Neural progenitor cell (in vitro differentiated cells): Measurements from ENCODE around the gene PTPRC. TPM values are rescaled to one million over a fixed set of nuclear protein-coding genes. Genes with fewer than 3 reads are reported as not detected.

ENCODE experiments used
- DNase-seq: peaks from one replicate; pipeline ENCODE4 v3.0.0-alpha.2; 2016; ENCODE audit warnings: low spot score
- H2AFZ ChIP-seq: fragments of 200-600 bp; sonication (generic); replicated peaks from 2 replicates; pipeline ENCODE4 v1.6.1; 2016; ENCODE audit warnings: antibody characterized with exemption
- H3F3A ChIP-seq: fragments of 200-600 bp; sonication (generic); 2 replicates; pipeline ENCODE4 v1.6.1; 2016; ENCODE audit warnings: antibody characterized with exemption, low read depth
- H3K27ac ChIP-seq: fragments of 200-600 bp; sonication (generic); 2 replicates; pipeline ENCODE4 v1.5.1; 2016; ENCODE audit warnings: mild to moderate bottlenecking
- H3K27me3 ChIP-seq: fragments of 200-600 bp; sonication (generic); 2 replicates; pipeline ENCODE4 v1.6.1; 2016; ENCODE audit warnings: mild to moderate bottlenecking, moderate library complexity
- H3K36me3 ChIP-seq: fragments of 200-600 bp; sonication (generic); 2 replicates; pipeline ENCODE4 v1.5.1; 2016
- H3K4me1 ChIP-seq: fragments of 200-600 bp; sonication (generic); 2 replicates; pipeline ENCODE4 v1.6.1; 2016; ENCODE audit warnings: mixed run types
- H3K4me2 ChIP-seq: fragments of 200-600 bp; sonication (generic); 2 replicates; pipeline ENCODE4 v1.6.1; 2016
- H3K4me3 ChIP-seq: fragments of 200-600 bp; sonication (generic); 2 replicates; pipeline ENCODE4 v1.5.1; 2016
- H3K79me2 ChIP-seq: fragments of 200-600 bp; sonication (generic); 2 replicates; pipeline ENCODE4 v1.6.1; 2016; ENCODE audit warnings: low read depth
- H3K9ac ChIP-seq: fragments of 200-600 bp; sonication (generic); 2 replicates; pipeline ENCODE4 v1.6.1; 2016
- H3K9me3 ChIP-seq: fragments of 200-600 bp; sonication (generic); 2 replicates; pipeline ENCODE4 v1.5.1; 2016; ENCODE audit warnings: low read depth
- H4K20me1 ChIP-seq: fragments of 200-600 bp; sonication (generic); 2 replicates; pipeline ENCODE4 v1.6.1; 2016; ENCODE audit warnings: low read depth
- H3K27ac Mint-ChIP-seq: 3 replicates; pipeline ENCODE4 v1.8.0; 2021; ENCODE audit warnings: mixed read lengths
- H3K27me3 Mint-ChIP-seq: 2 replicates; pipeline ENCODE4 v1.8.0; 2022; ENCODE audit warnings: low read depth, mild to moderate bottlenecking, inconsistent platforms, moderate library complexity, mixed read lengths; ENCODE audit not compliant: insufficient read depth
- H3K36me3 Mint-ChIP-seq: 3 replicates; pipeline ENCODE4 v1.8.0; 2021; ENCODE audit warnings: mixed read lengths
- H3K4me1 Mint-ChIP-seq: 3 replicates; pipeline ENCODE4 v1.8.0; 2021; ENCODE audit warnings: mixed read lengths
- H3K4me3 Mint-ChIP-seq: 3 replicates; pipeline ENCODE4 v1.8.0; 2021; ENCODE audit warnings: mild to moderate bottlenecking, moderate library complexity, mixed read lengths
- H3K9me3 Mint-ChIP-seq: 3 replicates; pipeline ENCODE4 v1.8.0; 2020; ENCODE audit warnings: mixed read lengths
- EZH2 ChIP-seq: fragments of 200-600 bp; sonication (generic); IDR thresholded peaks from 2 replicates; pipeline ENCODE4 v1.6.1; 2017; ENCODE audit warnings: antibody characterized with exemption, mild to moderate bottlenecking, moderate library complexity
- EZH2phosphoT487 ChIP-seq: fragments of 200-600 bp; sonication (generic); IDR thresholded peaks from 2 replicates; pipeline ENCODE4 v1.6.1; 2017; ENCODE audit warnings: antibody characterized with exemption
- total RNA-seq: library from RNA; depleted of rRNA; stranded (reverse); fragments of >200 nt; gene quantifications from 2 replicates; pipeline ENCODE4 v1.2.3, GENCODE V29; 2015; ENCODE audit warnings: low replicate concordance
- TF ChIP-seq, protein P1 (sequence below): fragments of 200-600 bp; sonication (generic); IDR thresholded peaks from 2 replicates; pipeline ENCODE4 v1.5.1; 2017; ENCODE audit warnings: antibody characterized with exemption, mild to moderate bottlenecking

Gene PTPRC
- total RNA-seq, 1 donor from 2014 or later = not detected

DNA sequence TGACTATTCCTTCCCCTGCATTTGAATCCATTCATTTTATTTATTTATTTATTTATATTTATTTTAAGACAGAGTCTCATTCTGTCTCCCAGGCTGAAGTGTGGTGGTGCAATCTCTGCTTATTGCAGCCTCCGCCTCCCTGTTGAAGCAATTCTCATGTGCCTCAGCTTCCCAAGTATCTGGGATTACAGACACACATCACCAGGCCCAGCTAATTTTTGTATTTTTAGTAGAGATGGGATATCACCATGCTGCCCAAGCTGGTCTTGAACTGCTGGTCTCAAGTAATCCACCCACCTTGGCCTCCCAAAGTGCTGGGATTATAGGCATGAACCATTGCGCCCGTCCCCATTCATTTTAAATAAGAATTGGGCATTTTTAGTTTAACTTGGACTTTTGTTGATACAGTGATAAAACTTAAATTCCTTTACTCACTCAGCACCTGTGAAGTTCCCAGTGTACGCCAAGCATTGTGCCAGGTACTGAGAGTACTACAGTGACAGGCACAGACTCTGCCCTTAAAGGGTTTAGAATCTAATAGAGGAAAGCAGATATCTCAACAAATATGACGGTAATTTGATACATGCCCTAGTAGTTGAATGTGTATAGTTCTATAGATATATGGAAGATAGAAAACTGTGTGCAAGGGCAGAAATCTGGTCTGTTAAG lies 90.5 kb downstream of the PTPRC start:
- no peak overlapping the region for H3K4me2 ChIP-seq

DNA sequence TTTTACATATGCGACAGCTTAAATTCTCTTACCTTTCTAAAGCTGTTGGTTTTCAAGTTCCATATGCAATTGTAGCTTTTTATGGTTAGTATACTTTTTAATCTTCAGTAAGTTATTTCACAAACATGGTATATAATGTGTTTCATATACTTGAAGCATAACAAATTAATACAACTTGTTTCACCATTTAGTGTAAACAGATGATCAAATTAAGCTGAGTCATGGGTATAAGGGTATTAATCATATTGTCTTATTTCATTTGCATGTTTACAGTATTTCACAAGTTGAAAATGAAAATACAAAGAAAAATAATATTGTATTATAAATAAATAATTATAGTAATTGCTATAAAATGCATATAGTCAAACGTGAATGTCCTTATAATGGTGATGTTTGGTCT lies 92.1 kb downstream of the PTPRC start:
- H3K4me3 ChIP-seq = no peak overlapping the region
- Mint-ChIP-seq H3K4me1 (no peaks in the 10 kb centered on the region), H3K36me3 (no peaks in the 10 kb centered on the region), H3K4me3 (no peak overlapping the region), H3K27ac (no peak overlapping the region), H3K9me3 (no peaks in the 10 kb centered on the region), H3K27me3 (no peaks in the 10 kb centered on the region)
- TF ChIP-seq EZH2phosphoT487 (no peak), EZH2 (no peak)
- TF ChIP-seq, protein P1, sequence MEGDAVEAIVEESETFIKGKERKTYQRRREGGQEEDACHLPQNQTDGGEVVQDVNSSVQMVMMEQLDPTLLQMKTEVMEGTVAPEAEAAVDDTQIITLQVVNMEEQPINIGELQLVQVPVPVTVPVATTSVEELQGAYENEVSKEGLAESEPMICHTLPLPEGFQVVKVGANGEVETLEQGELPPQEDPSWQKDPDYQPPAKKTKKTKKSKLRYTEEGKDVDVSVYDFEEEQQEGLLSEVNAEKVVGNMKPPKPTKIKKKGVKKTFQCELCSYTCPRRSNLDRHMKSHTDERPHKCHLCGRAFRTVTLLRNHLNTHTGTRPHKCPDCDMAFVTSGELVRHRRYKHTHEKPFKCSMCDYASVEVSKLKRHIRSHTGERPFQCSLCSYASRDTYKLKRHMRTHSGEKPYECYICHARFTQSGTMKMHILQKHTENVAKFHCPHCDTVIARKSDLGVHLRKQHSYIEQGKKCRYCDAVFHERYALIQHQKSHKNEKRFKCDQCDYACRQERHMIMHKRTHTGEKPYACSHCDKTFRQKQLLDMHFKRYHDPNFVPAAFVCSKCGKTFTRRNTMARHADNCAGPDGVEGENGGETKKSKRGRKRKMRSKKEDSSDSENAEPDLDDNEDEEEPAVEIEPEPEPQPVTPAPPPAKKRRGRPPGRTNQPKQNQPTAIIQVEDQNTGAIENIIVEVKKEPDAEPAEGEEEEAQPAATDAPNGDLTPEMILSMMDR = no peak
- H3K9ac ChIP-seq = no peak overlapping the region
- H2AFZ ChIP-seq = no peak overlapping the region
- no peaks in the 10 kb centered on the region for H3K27me3 ChIP-seq
- no peaks in the 10 kb centered on the region for H3F3A ChIP-seq
- DNase-seq = no peak
- no peaks in the 10 kb centered on the region for H4K20me1 ChIP-seq
- peaks cover 5% of the 10 kb centered on the region for H3K4me1 ChIP-seq
- no peaks in the 10 kb centered on the region for H3K79me2 ChIP-seq
- H3K4me2 ChIP-seq = no peak overlapping the region
- H3K27ac ChIP-seq = no peak overlapping the region
- no peaks in the 10 kb centered on the region for H3K9me3 ChIP-seq
- H3K36me3 ChIP-seq = no peaks in the 10 kb centered on the region

More for the DNA sequence above, 90.5 kb downstream of the PTPRC start:
- H3K27ac ChIP-seq = no peak overlapping the region
- no peak for DNase-seq
- H3K4me3 ChIP-seq = no peak overlapping the region
- no peaks in the 10 kb centered on the region for H3K9me3 Mint-ChIP-seq
- no peak overlapping the region for H3K9ac ChIP-seq
- H3K4me3 Mint-ChIP-seq = no peak overlapping the region
- H2AFZ ChIP-seq = no peak overlapping the region
- no peaks in the 10 kb centered on the region for H3K9me3 ChIP-seq
- H3K79me2 ChIP-seq = no peaks in the 10 kb centered on the region
- peaks cover 5% of the 10 kb centered on the region for H3K4me1 ChIP-seq
- H3K27ac Mint-ChIP-seq = no peak overlapping the region
- H3F3A ChIP-seq = no peaks in the 10 kb centered on the region
- H3K27me3 Mint-ChIP-seq = no peaks in the 10 kb centered on the region
- no peaks in the 10 kb centered on the region for H3K27me3 ChIP-seq
- no peaks in the 10 kb centered on the region for H3K36me3 Mint-ChIP-seq
- no peaks in the 10 kb centered on the region for H3K36me3 ChIP-seq
- H3K4me1 Mint-ChIP-seq = no peaks in the 10 kb centered on the region
- no peaks in the 10 kb centered on the region for H4K20me1 ChIP-seq
- TF ChIP-seq EZH2 = no peak
- TF ChIP-seq, protein P1 = no peak
- TF ChIP-seq EZH2phosphoT487 = no peak

DNA sequence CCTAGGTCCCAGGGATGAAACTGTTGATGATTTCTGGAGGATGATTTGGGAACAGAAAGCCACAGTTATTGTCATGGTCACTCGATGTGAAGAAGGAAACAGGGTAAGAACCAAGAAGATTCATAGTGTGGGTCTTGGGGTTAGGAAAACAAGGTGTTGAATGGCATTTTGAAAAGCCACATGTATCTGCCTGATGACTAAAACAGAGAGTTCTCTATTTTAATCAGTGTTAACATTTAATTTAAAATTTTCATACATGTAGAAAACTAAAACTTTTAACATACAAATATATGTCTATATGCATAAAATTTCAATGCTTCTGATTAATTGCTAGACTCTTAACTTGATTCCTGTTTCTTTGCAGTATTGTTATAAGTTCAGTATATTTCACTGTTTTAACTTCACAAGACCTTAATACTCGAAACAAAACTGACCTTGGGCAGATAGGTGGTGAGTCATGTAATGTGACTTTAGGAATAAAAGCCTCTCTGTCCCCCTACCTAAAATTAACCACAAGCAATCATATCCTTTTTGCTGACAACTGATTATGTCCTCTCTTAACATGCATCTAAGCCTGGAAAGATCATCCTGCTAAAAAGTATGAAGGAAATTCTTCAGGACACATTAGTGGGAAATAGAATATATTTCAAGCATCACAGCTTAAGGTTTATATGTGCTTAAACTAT lies 95.6 kb downstream of the PTPRC start:
- Mint-ChIP-seq H3K27me3 (no peaks in the 10 kb centered on the region), H3K4me3 (no peak overlapping the region), H3K9me3 (no peaks in the 10 kb centered on the region), H3K4me1 (no peaks in the 10 kb centered on the region), H3K36me3 (no peaks in the 10 kb centered on the region), H3K27ac (no peak overlapping the region)
- no peak for DNase-seq
- Histone ChIP-seq H3K79me2 (no peaks in the 10 kb centered on the region), H3K9me3 (no peaks in the 10 kb centered on the region), H3K4me2 (no peak overlapping the region), H4K20me1 (no peaks in the 10 kb centered on the region), H3K27me3 (no peaks in the 10 kb centered on the region), H3F3A (no peaks in the 10 kb centered on the region), H2AFZ (no peak overlapping the region), H3K4me3 (no peak overlapping the region), H3K36me3 (no peaks in the 10 kb centered on the region), H3K27ac (no peak overlapping the region), H3K4me1 (no peaks in the 10 kb centered on the region), H3K9ac (no peak overlapping the region)
- TF ChIP-seq EZH2 = no peak
- TF ChIP-seq EZH2phosphoT487 = no peak
- TF ChIP-seq, protein P1 = no peak
